GM19193 (cell line): ENCODE data around the gene TMC3.
A peak's percentile ranks its signal among the peaks of the same experiment; 100 is the strongest.

ENCODE experiments used
- POLR2A ChIP-seq: IDR thresholded peaks from 4 replicates; pipeline ENCODE4 v1.6.1; 2011; ENCODE audit not compliant: insufficient read depth, insufficient read length; ENCODE audit errors: extremely low read depth

Gene TMC3

GRCh38 chr15:81334768-81335435 lies 39.1 kb downstream of the TMC3 start:
- TF ChIP-seq POLR2A: no peak

GRCh38 chr15:81333363-81333762 lies 40.6 kb downstream of the TMC3 start:
- no peak for TF ChIP-seq POLR2A

- no peak for TF ChIP-seq POLR2A
Observed at GRCh38 chr15:81332326-81332725, 41.7 kb downstream of the TMC3 start.

GRCh38 chr15:81331600-81331999 lies 42.4 kb downstream of the TMC3 start:
- no peak for TF ChIP-seq POLR2A

GRCh38 chr15:81330366-81331090 lies 43.5 kb downstream of the TMC3 start:
- no peak for TF ChIP-seq POLR2A

- TF ChIP-seq POLR2A: no peak
Observed at GRCh38 chr15:81329446-81329845, 44.6 kb downstream of the TMC3 start.

GRCh38 chr15:81327516-81327915 lies 46.5 kb downstream of the TMC3 start:
- no peak for TF ChIP-seq POLR2A

- no peak for TF ChIP-seq POLR2A
Observed at GRCh38 chr15:81326466-81327212, 47.4 kb downstream of the TMC3 start.

- TF ChIP-seq POLR2A: peak; percentile 77
Observed at GRCh38 chr15:81323944-81324881, 49.8 kb downstream of the TMC3 start, which contains the start of gene STARD5. Gene STARD5, minus strand, starts transcription at chr15:81324141. Its CDS starts 42 bp downstream, at chr15:81324099.

- TF ChIP-seq POLR2A: no peak
Observed at GRCh38 chr15:81323559-81323943, 50.5 kb downstream of the TMC3 start.

GRCh38 chr15:81322676-81323253 lies 51.2 kb downstream of the TMC3 start:
- no peak for TF ChIP-seq POLR2A

- TF ChIP-seq POLR2A: no peak
Observed at GRCh38 chr15:81321667-81322066, 52.3 kb downstream of the TMC3 start.

- TF ChIP-seq POLR2A: no peak
Observed at GRCh38 chr15:81317642-81318017, 56.4 kb downstream of the TMC3 start.

- no peak for TF ChIP-seq POLR2A
Observed at GRCh38 chr15:81316267-81316666, 57.7 kb downstream of the TMC3 start.

- TF ChIP-seq POLR2A: no peak
Observed at GRCh38 chr15:81315452-81316175, 58.4 kb downstream of the TMC3 start.
